AG09309 (cell line): Measurements from ENCODE around the gene E4F1.

Experiments
- DNase-seq: peaks from one replicate; pipeline ENCODE4 v3.0.0-alpha.2; 2010; ENCODE audit warnings: low read depth
- H3K4me3 ChIP-seq: 2 replicates; pipeline ENCODE4 v1.5.1; 2011; ENCODE audit warnings: mild to moderate bottlenecking, low read depth, low read length, moderate library complexity; ENCODE audit not compliant: control insufficient read depth
- TF ChIP-seq, protein P1 (sequence below): IDR thresholded peaks from 2 replicates; pipeline ENCODE4 v1.5.1; 2011; ENCODE audit warnings: mild to moderate bottlenecking, low read depth, low read length, inconsistent platforms; ENCODE audit not compliant: insufficient read depth, control insufficient read depth; ENCODE audit errors: missing control alignments

The E4F1 gene

GRCh38 chr16:2209258-2210008 is 14.0 kb upstream of the E4F1 start:
- DNase-seq = no peak
- TF ChIP-seq, protein P1, sequence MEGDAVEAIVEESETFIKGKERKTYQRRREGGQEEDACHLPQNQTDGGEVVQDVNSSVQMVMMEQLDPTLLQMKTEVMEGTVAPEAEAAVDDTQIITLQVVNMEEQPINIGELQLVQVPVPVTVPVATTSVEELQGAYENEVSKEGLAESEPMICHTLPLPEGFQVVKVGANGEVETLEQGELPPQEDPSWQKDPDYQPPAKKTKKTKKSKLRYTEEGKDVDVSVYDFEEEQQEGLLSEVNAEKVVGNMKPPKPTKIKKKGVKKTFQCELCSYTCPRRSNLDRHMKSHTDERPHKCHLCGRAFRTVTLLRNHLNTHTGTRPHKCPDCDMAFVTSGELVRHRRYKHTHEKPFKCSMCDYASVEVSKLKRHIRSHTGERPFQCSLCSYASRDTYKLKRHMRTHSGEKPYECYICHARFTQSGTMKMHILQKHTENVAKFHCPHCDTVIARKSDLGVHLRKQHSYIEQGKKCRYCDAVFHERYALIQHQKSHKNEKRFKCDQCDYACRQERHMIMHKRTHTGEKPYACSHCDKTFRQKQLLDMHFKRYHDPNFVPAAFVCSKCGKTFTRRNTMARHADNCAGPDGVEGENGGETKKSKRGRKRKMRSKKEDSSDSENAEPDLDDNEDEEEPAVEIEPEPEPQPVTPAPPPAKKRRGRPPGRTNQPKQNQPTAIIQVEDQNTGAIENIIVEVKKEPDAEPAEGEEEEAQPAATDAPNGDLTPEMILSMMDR = no peak
- H3K4me3 ChIP-seq = no peak overlapping the region

DNA sequence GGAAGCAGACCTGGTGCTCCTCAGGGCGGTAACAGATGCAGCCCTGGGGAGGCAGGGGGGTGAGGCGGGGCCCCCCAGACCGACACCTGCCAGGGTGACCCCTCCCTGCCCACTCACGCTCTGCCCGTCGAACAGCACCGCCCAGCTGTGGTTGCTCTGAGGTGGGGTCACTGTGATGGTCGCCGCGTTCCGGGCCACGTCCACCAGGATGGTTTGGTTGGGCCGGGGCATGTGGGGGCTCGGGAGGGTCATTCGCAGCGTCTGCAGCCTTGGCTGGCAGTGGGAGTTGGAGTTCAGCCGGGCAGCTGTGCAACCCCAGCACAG is 13.4 kb upstream of the E4F1 start:
- TF ChIP-seq, protein P1 = no peak
- no peak overlapping the region for H3K4me3 ChIP-seq
- DNase-seq = no peak

DNA sequence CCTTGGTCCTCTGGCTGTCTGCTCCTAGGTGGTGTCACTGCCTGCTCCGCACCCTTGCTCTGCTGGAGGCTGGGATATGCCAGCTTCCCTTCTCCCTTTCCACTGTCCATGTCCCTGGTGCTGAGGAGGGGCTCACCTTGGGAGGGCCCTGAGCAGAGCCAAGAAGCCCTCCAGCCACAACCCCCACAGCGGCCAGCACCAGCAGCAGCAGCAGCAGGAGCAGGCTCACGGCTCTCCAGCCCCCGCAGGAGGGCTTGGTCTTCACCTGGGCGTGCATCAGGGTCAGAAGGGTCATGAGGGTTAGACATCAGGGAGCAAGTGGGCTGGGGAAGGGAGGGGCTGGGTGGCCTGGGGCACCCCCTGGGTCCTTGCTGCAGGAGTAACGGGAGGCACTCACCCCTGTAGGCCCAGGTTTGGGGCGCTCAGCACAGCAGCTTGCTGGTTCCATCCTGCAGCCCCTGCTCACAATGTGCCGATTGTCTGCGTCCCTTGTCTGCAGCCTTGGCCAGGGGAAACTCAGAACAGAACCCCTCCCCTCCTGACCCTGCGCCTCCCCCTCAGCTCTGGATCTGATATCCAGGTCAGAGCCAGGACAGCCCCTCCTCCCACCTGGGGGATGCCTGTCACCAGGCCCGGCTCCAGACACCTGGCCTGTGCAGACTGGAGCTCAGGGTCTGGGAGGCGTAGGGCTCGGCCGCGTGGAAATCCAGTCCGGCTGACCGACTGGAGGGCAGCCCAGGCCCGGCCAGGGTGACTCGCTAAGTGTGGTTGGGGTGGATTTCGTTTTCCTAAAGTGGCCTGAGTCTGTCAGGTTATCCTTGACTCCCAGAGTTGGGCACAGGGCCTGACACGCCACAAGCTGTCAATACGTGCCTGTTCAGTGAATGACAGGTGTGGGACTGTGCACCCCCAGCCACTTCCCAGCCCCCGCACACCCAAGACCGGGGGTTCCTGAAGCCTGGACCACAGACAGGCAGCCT is 12.7 kb upstream of the E4F1 start, which contains the start of gene BRICD5:
BRICD5 (minus strand) TSS at position 478 of the 980 bp plus-strand sequence; CDS start at position 448, 30 bp downstream.
- H3K4me3 ChIP-seq = no peak within 1 kb of the TSS
- DNase-seq = no peak
- TF ChIP-seq, protein P1 = no peak

GRCh38 chr16:2211923-2212347 is 11.5 kb upstream of the E4F1 start:
- no peak overlapping the region for H3K4me3 ChIP-seq
- TF ChIP-seq, protein P1 = no peak
- DNase-seq = no peak

- no peak for DNase-seq
- H3K4me3 ChIP-seq = peak overlapping the region; percentile 56
- TF ChIP-seq, protein P1 = no peak
These were observed 10.7 kb upstream of the E4F1 start for GRCh38 chr16:2212362-2213324.
